Muscle of leg (tissue), 11 donors: ENCODE measurements around the gene CAB39L. TPM values are rescaled to one million over a fixed set of nuclear protein-coding genes. Genes with fewer than 3 reads are reported as not detected.

Experiments
- DNase-seq: peaks from one replicate; pipeline ENCODE4 v3.0.0; 2013
- H3K27ac ChIP-seq: one replicate; pipeline ENCODE4 v1.5.1; 2013; ENCODE audit warnings: mild to moderate bottlenecking, low read length, control low read depth
- H3K27me3 ChIP-seq: one replicate; pipeline ENCODE4 v1.6.1; 2013; ENCODE audit warnings: low read length; ENCODE audit not compliant: control insufficient read depth, insufficient read depth
- H3K36me3 ChIP-seq: one replicate; pipeline ENCODE4 v1.6.1; 2013; ENCODE audit warnings: low read length; ENCODE audit not compliant: control insufficient read depth, insufficient read depth
- H3K4me1 ChIP-seq: one replicate; pipeline ENCODE4 v1.6.1; 2013; ENCODE audit warnings: low read length; ENCODE audit not compliant: control insufficient read depth, insufficient read depth
- H3K4me3 ChIP-seq: one replicate; pipeline ENCODE4 v1.5.1; 2013; ENCODE audit warnings: low read length, control low read depth
- H3K9me3 ChIP-seq: replicated peaks from 2 replicates; pipeline ENCODE4 v1.6.1; 2013; ENCODE audit warnings: low read depth, low read length; ENCODE audit not compliant: control insufficient read depth
- WGBS: methylation state at CpG from one replicate; pipeline ENCODE4 v1.1.5; 2013; ENCODE audit warnings: missing lambda C conversion rate; ENCODE audit not compliant: insufficient coverage; 5-methylcytosine and 5-hydroxymethylcytosine counted together
- polyA plus RNA-seq, 8 donors: library from polyadenylated mRNA; unstranded; fragments of 120-200 nt; gene quantifications; one replicate each; pipeline versions ENCODE4 v1.2.1 to v1.2.3, GENCODE V29; 2013; ENCODE audit warnings: inconsistent platforms in 1 of 8, low replicate concordance in 1 of 8; ENCODE audit not compliant: insufficient read length in 8 of 8, insufficient read depth in 1 of 8
- total RNA-seq: library from RNA; stranded (reverse); fragments of 120-200 nt; gene quantifications from one replicate; pipeline ENCODE4 v1.2.4, GENCODE V29; 2013

Gene CAB39L
- total and polyA plus RNA-seq, 9 donors = 3.5 to 6.1 (median 4.5) TPM

DNA sequence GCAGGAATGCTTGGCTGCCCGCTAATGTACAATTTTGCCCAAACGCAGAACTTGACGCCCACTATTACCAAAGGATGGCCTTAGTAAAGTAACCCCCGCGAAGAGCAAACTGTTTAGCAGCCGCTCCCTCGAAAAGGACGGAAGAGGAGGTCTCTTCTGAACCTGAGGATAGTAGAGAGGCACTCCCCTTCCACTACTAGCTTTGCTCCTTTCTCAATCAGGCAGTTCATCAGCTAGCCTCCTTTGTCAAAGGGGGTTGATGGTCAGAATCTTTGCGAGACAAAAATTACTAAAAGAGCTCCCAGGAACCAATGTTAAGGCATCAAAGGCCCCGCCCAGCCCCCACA is 534 bp downstream of the CAB39L start:
- DNase-seq = peak; percentile 71
- no peaks in the 10 kb centered on the region for H3K27me3 ChIP-seq
- H3K36me3 ChIP-seq = no peaks in the 10 kb centered on the region
- H3K9me3 ChIP-seq = no peaks in the 10 kb centered on the region
- peak overlapping the region; percentile 99 for H3K27ac ChIP-seq
- peaks cover 5% of the 10 kb centered on the region for H3K4me1 ChIP-seq
- peak overlapping the region; percentile 94 for H3K4me3 ChIP-seq
- WGBS = 0% methylated on average over 1 of the region's 10 CpGs

DNA sequence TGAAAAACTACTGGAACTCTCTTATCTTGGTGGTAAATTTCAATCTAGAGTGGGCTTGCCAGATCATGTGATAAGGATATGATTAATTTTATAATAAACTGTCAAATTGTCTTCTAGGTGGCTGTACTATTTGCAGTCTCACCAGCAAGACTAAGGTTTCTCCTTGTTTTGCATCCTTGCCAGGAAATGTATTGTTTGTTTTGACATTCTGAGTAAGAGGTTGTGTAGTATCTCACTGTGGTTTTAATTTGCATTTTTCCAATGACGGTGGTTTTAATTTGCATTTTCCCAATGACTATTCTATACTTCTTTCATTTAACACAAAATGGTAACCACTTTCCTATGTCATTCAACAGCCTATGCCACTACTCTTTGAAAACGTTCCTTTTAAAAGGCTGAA is 2.0 kb downstream of the CAB39L start:
- Histone ChIP-seq H3K36me3 (no peaks in the 10 kb centered on the region), H3K4me1 (peaks cover 5% of the 10 kb centered on the region), H3K4me3 (no peak overlapping the region), H3K27me3 (no peaks in the 10 kb centered on the region), H3K9me3 (no peaks in the 10 kb centered on the region), H3K27ac (no peak overlapping the region)
- no peak for DNase-seq
- WGBS = no CpG with 5 or more reads among the region's 2 CpGs

- no peak overlapping the region for H3K4me3 ChIP-seq
- H3K4me1 ChIP-seq = peaks cover 5% of the 10 kb centered on the region
- no peak overlapping the region for H3K27ac ChIP-seq
- H3K27me3 ChIP-seq = no peaks in the 10 kb centered on the region
- DNase-seq = no peak
- H3K9me3 ChIP-seq = no peaks in the 10 kb centered on the region
- WGBS = 100% methylated on average over 1 of the region's 3 CpGs
- no peaks in the 10 kb centered on the region for H3K36me3 ChIP-seq
Measured at GRCh38 chr13:49441312-49441711, 2.6 kb downstream of the CAB39L start.

DNA sequence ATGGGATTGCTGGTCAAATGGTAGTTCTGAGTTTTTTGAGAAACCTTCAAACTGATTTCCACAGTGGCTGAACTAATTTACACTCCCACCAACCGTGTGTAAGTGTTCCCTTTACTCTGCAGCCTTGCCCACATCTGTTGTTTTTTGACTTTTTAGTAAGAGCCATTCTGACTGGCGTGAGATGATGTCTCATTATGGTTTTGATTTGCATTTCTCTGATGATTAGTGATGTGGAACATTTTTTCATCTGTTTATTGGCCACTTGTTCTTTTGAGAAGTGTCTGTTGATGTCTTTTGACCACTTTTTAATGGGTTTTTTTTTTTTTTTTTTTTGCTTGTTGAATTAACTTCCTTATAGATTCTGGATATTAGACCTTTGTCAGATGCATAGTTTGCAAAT is 4.3 kb downstream of the CAB39L start:
- Histone ChIP-seq H3K36me3 (no peaks in the 10 kb centered on the region), H3K27me3 (no peaks in the 10 kb centered on the region), H3K27ac (no peak overlapping the region), H3K4me1 (peaks cover 2% of the 10 kb centered on the region), H3K4me3 (no peak overlapping the region), H3K9me3 (no peaks in the 10 kb centered on the region)
- no CpG with 5 or more reads among the region's 2 CpGs for WGBS
- no peak for DNase-seq

DNA sequence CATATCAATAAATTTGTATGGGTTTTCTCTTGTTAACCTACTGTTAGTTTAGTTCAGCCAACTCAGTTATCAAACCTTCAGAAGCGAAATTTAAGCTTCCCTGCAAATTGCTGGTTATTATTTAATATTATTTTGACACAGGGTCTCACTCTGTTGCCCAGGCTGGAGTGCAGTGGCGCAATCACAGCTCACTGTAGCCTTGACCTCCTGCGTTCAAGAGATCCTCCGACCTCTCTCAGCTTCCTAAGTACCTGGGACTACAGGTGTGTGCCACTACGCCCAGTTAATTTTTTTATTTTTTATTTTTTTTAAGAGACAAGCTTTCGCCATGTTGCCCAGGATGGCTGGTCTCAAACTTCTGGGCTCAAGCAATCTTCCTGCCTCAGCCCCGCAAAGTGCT is 6.2 kb downstream of the CAB39L start:
- WGBS = no CpG with 5 or more reads among the region's 7 CpGs
- no peaks in the 10 kb centered on the region for H3K36me3 ChIP-seq
- no peaks in the 10 kb centered on the region for H3K27me3 ChIP-seq
- H3K4me1 ChIP-seq = no peaks in the 10 kb centered on the region
- DNase-seq = no peak
- H3K4me3 ChIP-seq = no peak overlapping the region
- no peak overlapping the region for H3K27ac ChIP-seq
- H3K9me3 ChIP-seq = no peaks in the 10 kb centered on the region

DNA sequence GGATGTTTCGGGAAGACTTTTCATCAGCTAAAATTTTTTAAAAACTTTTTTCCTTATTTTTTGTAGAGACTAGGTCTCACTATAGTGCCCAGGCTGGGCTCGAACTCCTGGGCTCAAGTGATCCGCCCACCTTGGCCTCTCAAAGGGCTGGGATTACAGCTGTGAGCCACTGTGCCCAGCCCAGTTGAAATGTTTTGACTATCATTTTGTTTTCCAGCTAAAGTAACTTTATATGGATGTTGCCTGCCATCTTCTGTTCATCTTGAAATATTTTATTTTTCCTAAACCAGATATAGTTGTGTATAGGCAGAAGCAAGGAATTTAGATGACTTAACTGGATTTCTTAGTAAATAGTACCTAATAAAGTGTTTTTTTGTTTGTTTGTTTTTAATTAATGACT is 7.0 kb downstream of the CAB39L start:
- peak overlapping the region; percentile 2 for H3K27ac ChIP-seq
- H3K4me3 ChIP-seq = no peak overlapping the region
- H3K4me1 ChIP-seq = no peaks in the 10 kb centered on the region
- no peaks in the 10 kb centered on the region for H3K36me3 ChIP-seq
- peak; percentile 78 for DNase-seq
- WGBS = no CpG with 5 or more reads among the region's 3 CpGs
- no peaks in the 10 kb centered on the region for H3K9me3 ChIP-seq
- no peaks in the 10 kb centered on the region for H3K27me3 ChIP-seq

- no peak overlapping the region for H3K4me3 ChIP-seq
- H3K36me3 ChIP-seq = no peaks in the 10 kb centered on the region
- no peaks in the 10 kb centered on the region for H3K27me3 ChIP-seq
- no peaks in the 10 kb centered on the region for H3K4me1 ChIP-seq
- peak overlapping the region; percentile 9 for H3K27ac ChIP-seq
- no peaks in the 10 kb centered on the region for H3K9me3 ChIP-seq
- WGBS = no CpG with 5 or more reads among the region's 1 CpG
- DNase-seq = peak; percentile 92
Measured at GRCh38 chr13:49435992-49436391, 7.9 kb downstream of the CAB39L start.

- Histone ChIP-seq H3K4me3 (no peak overlapping the region), H3K36me3 (peaks cover 5% of the 10 kb centered on the region), H3K9me3 (no peaks in the 10 kb centered on the region), H3K27me3 (no peaks in the 10 kb centered on the region), H3K4me1 (no peaks in the 10 kb centered on the region), H3K27ac (no peak overlapping the region)
- no CpG with 5 or more reads among the region's 1 CpG for WGBS
- DNase-seq = no peak
Measured at GRCh38 chr13:49429121-49429520, 14.7 kb downstream of the CAB39L start.

- no peak overlapping the region for H3K27ac ChIP-seq
- WGBS = no CpG with 5 or more reads among the region's 2 CpGs
- no peaks in the 10 kb centered on the region for H3K9me3 ChIP-seq
- H3K27me3 ChIP-seq = no peaks in the 10 kb centered on the region
- H3K4me1 ChIP-seq = no peaks in the 10 kb centered on the region
- no peak for DNase-seq
- H3K36me3 ChIP-seq = peaks cover 5% of the 10 kb centered on the region
- no peak overlapping the region for H3K4me3 ChIP-seq
Measured at GRCh38 chr13:49428041-49428763, 15.7 kb downstream of the CAB39L start.

DNA sequence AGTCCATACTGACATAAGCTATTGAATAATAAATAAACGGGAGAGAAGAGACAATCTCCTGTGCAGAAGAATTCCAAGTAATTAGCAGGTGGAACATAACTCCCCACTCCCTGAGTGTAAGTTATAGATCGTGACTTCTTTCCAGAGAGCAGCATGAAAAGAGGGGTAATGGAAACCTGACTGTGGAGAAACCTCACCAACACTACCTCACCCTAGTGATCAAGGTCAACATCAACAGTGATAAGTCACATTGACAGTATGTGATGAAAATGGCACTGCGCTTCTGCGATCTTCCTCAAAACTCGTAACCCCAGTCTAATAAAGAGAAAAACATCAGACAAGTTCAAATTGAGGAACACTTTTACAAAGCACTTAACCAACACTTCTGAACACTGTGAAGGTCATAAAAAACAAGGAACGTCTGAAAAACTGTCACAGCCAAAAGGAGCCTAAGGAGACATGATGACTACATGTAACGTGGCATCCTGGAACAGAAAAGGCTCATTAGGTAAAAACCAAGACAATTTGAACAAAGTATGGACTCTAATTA is 19.8 kb downstream of the CAB39L start:
- H3K36me3 ChIP-seq = peaks cover 5% of the 10 kb centered on the region
- no peak overlapping the region for H3K27ac ChIP-seq
- no peaks in the 10 kb centered on the region for H3K4me1 ChIP-seq
- WGBS = no CpG with 5 or more reads among the region's 7 CpGs
- H3K27me3 ChIP-seq = no peaks in the 10 kb centered on the region
- no peak for DNase-seq
- no peak overlapping the region for H3K4me3 ChIP-seq
- H3K9me3 ChIP-seq = no peaks in the 10 kb centered on the region

DNA sequence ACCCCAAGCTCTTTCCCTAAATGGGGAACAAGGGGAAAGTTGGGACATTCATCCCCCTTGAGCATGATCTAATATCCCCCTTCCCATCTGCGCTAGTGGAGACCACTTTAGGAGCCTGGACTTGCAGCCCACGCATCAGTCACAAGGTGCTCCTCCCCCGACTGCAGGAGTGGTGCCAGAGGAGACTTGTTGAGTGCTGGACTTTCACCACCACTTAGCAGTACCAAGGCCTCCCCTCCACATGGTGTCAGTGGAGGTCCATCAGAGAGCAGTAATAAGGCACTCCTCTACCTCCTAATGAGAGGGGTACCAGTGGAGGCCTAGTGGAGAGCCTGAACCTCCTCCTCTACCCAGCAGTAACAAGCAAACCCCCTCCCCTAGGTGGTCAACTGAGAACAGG is 22.5 kb downstream of the CAB39L start:
- H3K27ac ChIP-seq = no peak overlapping the region
- no peaks in the 10 kb centered on the region for H3K4me1 ChIP-seq
- H3K9me3 ChIP-seq = no peaks in the 10 kb centered on the region
- 90% methylated on average over 2 of the region's 3 CpGs for WGBS
- DNase-seq = no peak
- H3K27me3 ChIP-seq = no peaks in the 10 kb centered on the region
- no peak overlapping the region for H3K4me3 ChIP-seq
- no peaks in the 10 kb centered on the region for H3K36me3 ChIP-seq
